HEK293T (cell line): Measurements from ENCODE around the gene GRIK4.

Experiments used
- CTCF ChIA-PET: fragments of 350-600 bp; formaldehyde crosslinking; extraction: SDS; loops from one replicate; lab custom pipeline; 2021; ENCODE audit warnings: antibody characterized with exemption, inconsistent platforms; lab: Yijun Ruan, JAX
- POLR2A ChIA-PET: fragments of 350-600 bp; formaldehyde crosslinking; extraction: SDS; loops from one replicate; lab custom pipeline; 2020; ENCODE audit warnings: antibody characterized with exemption, inconsistent platforms; lab: Yijun Ruan, JAX
- DNase-seq: peaks from one replicate; pipeline ENCODE4 v3.0.0; 2012; ENCODE audit warnings: mixed read lengths; ENCODE audit errors: extremely low spot score
- ARNT ChIP-seq: fragments of 450-650 bp; IDR thresholded peaks from 2 replicates; pipeline ENCODE4 v1.6.1; 2017; ENCODE audit warnings: mild to moderate bottlenecking
- BHLHE40 ChIP-seq: fragments of 450-650 bp; IDR thresholded peaks from 2 replicates; pipeline ENCODE4 v1.6.1; 2016; ENCODE audit warnings: mild to moderate bottlenecking, moderate library complexity, borderline replicate concordance
- CTBP1 ChIP-seq: fragments of 450-650 bp; IDR thresholded peaks from 2 replicates; pipeline ENCODE4 v1.6.1; 2016; ENCODE audit warnings: borderline replicate concordance
- ELF4 ChIP-seq: fragments of 450-650 bp; IDR thresholded peaks from 2 replicates; pipeline ENCODE4 v1.6.1; 2017; ENCODE audit warnings: antibody characterized with exemption
- FOXA1 ChIP-seq: fragments of 450-650 bp; IDR thresholded peaks from 2 replicates; pipeline ENCODE4 v1.6.1; 2016; ENCODE audit warnings: mild to moderate bottlenecking
- FOXK2 ChIP-seq: fragments of 450-650 bp; IDR thresholded peaks from 2 replicates; pipeline ENCODE4 v1.6.1; 2016; ENCODE audit warnings: mild to moderate bottlenecking
- FOXM1 ChIP-seq: fragments of 450-650 bp; IDR thresholded peaks from 2 replicates; pipeline ENCODE4 v1.6.1; 2017; ENCODE audit warnings: mild to moderate bottlenecking, borderline replicate concordance
- HDGF ChIP-seq: fragments of 450-650 bp; IDR thresholded peaks from 2 replicates; pipeline ENCODE4 v1.6.1; 2017; ENCODE audit warnings: antibody characterized with exemption, borderline replicate concordance
- L3MBTL2 ChIP-seq: fragments of 450-650 bp; conservative IDR thresholded peaks from 2 replicates; pipeline ENCODE4 v1.6.1; 2016; ENCODE audit warnings: mild to moderate bottlenecking
- LEF1 ChIP-seq: fragments of 450-650 bp; IDR thresholded peaks from 2 replicates; pipeline ENCODE4 v1.6.1; 2017; ENCODE audit warnings: mild to moderate bottlenecking, borderline replicate concordance
- NFRKB ChIP-seq: fragments of 450-650 bp; IDR thresholded peaks from 2 replicates; pipeline ENCODE4 v1.6.1; 2016; ENCODE audit warnings: mild to moderate bottlenecking, moderate library complexity
- PKNOX1 ChIP-seq: fragments of 450-650 bp; IDR thresholded peaks from 2 replicates; pipeline ENCODE4 v1.6.1; 2016
- SP1 ChIP-seq: fragments of 450-650 bp; IDR thresholded peaks from 2 replicates; pipeline ENCODE4 v1.6.1; 2017
- SUZ12 ChIP-seq: fragments of 450-650 bp; IDR thresholded peaks from 2 replicates; pipeline ENCODE4 v1.6.1; 2016; ENCODE audit warnings: mild to moderate bottlenecking
- TARDBP ChIP-seq: fragments of 450-650 bp; IDR thresholded peaks from 2 replicates; pipeline ENCODE4 v1.6.1; 2016
- ZNF384 ChIP-seq: fragments of 450-650 bp; IDR thresholded peaks from 2 replicates; pipeline ENCODE4 v1.6.1; 2016

GRIK4 gene

DNA sequence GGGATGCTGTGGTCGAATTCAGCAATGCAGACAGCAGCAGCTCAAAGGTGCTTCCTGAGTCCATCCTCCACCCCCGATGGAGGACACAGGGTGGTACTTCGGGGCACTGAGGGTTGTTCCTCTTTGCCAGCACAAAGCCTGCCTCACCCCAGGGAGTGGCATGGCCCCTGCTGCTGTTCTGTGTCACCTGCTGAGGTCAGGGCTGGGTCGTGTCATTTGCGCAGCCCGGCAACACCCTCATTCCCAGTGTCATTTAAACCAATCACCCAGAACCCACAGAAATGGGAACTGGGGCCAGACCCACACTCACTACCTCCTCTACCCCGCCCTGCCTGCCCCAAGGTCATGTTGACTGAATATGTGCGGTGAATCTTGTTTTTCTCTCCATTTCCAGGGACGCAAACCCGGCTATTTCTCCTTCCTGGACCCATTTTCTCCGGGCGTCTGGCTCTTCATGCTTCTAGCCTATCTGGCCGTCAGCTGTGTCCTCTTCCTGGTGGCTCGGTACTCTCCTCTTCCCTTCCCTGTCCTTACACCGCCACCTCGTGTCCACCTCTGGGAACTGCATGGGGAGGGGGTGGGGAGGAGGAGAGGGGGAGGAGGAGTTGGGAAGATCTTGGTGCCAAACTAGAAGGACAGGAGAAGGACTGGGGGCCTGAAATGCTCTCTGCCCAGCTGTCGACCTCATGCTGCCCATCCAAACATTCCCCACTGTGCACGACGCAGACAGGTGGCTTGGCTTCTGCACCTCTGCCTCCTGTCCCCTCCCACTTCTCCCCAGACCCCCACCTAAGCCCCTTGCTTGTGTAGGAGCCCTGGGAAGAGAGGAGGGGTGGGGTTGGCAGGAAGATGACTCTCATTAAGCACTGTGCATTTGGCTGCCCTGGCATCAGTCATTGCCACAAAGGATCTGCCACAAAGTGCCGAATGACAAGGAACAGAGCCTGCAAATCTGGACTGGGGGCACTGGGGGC lies 441.2 kb downstream of the GRIK4 start:
- TF ChIP-seq FOXM1 (no peak), ARNT (no peak), LEF1 (no peak), PKNOX1 (no peak), HDGF (no peak), ZNF384 (no peak), SUZ12 (no peak), BHLHE40 (no peak), CTBP1 (no peak)
- ChIA-PET CTCF (interaction anchor here (0.5 to 2.2 kb wide), 6 partner anchors 11 to 242 kb away, joined by 3 to 8 read pairs (median 3); no protein-coding TSS in a partner anchor), POLR2A (no interaction called here)
- DNase-seq: peak; percentile 88

DNA sequence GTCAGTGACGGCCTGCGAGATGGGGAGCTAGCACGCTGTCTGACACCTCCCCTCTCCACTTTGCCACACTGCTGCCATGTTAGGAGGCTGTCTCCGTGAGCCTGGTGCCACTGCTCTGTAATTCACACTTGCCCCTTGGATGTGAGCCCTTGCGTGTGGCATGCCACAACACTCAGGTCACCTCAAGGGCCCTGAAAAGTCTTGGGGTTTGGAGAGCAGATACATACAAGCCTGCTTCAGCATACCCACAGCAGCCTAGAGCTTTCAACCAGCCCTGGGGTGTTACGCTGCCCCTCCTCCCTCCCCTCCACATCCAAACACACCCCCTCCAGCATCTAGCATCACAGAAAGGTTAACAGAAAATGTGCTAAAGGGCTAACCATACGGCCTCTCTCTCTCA lies 442.8 kb downstream of the GRIK4 start:
- no peak for DNase-seq
- CTCF ChIA-PET: interaction anchor here (2.2 kb wide), 1 partner anchor 20 kb away, joined by 7 read pairs; no protein-coding TSS in a partner anchor
- POLR2A ChIA-PET: no interaction called here
- TF ChIP-seq ZNF384 (no peak), HDGF (no peak), SP1 (no peak), PKNOX1 (no peak), LEF1 (no peak), FOXM1 (no peak), BHLHE40 (no peak), TARDBP (no peak), ARNT (no peak), L3MBTL2 (no peak), FOXK2 (no peak)

- POLR2A ChIA-PET: no interaction called here
- DNase-seq: no peak
- TF ChIP-seq L3MBTL2: no peak
- TF ChIP-seq ZNF384: no peak
- no peak for TF ChIP-seq BHLHE40
- TF ChIP-seq ELF4: no peak
- no peak for TF ChIP-seq FOXA1
- TF ChIP-seq SP1: no peak
- TF ChIP-seq PKNOX1: no peak
- no peak for TF ChIP-seq FOXM1
- no peak for TF ChIP-seq SUZ12
- TF ChIP-seq TARDBP: no peak
- no peak for TF ChIP-seq HDGF
- no peak for TF ChIP-seq FOXK2
- no peak for TF ChIP-seq NFRKB
- CTCF ChIA-PET: no interaction called here
Observed at GRCh38 chr11:120956710-120957495, 445.4 kb downstream of the GRIK4 start.

- no peak for TF ChIP-seq BHLHE40
- TF ChIP-seq L3MBTL2: no peak
- no peak for TF ChIP-seq ZNF384
- TF ChIP-seq ELF4: no peak
- TF ChIP-seq PKNOX1: no peak
- no peak for TF ChIP-seq FOXM1
- no peak for TF ChIP-seq ARNT
- no peak for TF ChIP-seq SUZ12
- TF ChIP-seq FOXA1: no peak
- TF ChIP-seq CTBP1: no peak
- no peak for TF ChIP-seq TARDBP
- TF ChIP-seq SP1: no peak
- no peak for TF ChIP-seq LEF1
- no peak for TF ChIP-seq FOXK2
- TF ChIP-seq HDGF: no peak
- TF ChIP-seq NFRKB: no peak
- DNase-seq: no peak
- CTCF ChIA-PET: no interaction called here
- POLR2A ChIA-PET: no interaction called here
Observed at GRCh38 chr11:120958185-120958584, 446.6 kb downstream of the GRIK4 start.

DNA sequence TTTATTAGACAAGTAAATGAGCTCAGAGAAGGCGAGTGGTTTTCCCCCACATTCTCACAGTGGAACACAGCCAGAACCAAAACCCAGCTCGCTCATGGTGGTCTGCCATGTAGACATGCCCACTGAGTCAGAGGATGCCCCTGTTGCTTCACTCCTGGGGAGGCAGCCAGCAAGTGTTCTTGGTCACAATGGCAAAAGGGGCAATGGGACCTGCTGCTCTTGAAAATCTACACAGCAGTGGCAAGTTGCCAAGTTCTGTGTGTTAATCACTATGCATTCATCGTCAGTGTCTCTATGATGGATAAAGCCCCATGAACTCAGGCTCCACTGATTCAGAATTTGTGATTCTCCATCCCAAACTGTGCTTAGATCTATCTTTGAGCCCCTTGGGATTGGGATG lies 447.6 kb downstream of the GRIK4 start:
- no peak for DNase-seq
- ChIA-PET CTCF (interaction anchor here (0.6 to 0.7 kb wide), 2 partner anchors 47 to 453 kb away, joined by 3 read pairs; no protein-coding TSS in a partner anchor), POLR2A (no interaction called here)
- TF ChIP-seq L3MBTL2 (no peak), HDGF (no peak), SP1 (no peak), ZNF384 (no peak), NFRKB (no peak), ELF4 (no peak), TARDBP (no peak), PKNOX1 (no peak), CTBP1 (no peak), FOXA1 (no peak), SUZ12 (no peak), ARNT (no peak), FOXM1 (no peak), FOXK2 (no peak), BHLHE40 (no peak), LEF1 (no peak)
